HuH-7.5 (cell line): ENCODE data around the gene ATP11A.
A peak's percentile ranks its signal among the peaks of the same experiment; 100 is the strongest.
"Not testable (repeated sequence)": the region's sequence is repeated elsewhere in the genome, so short reads cannot be mapped to it uniquely, and the experiment has no call there.

ENCODE experiments used
- DNase-seq: peaks from one replicate; pipeline ENCODE4 v3.0.0; 2011; ENCODE audit warnings: low spot score

The ATP11A gene

DNA sequence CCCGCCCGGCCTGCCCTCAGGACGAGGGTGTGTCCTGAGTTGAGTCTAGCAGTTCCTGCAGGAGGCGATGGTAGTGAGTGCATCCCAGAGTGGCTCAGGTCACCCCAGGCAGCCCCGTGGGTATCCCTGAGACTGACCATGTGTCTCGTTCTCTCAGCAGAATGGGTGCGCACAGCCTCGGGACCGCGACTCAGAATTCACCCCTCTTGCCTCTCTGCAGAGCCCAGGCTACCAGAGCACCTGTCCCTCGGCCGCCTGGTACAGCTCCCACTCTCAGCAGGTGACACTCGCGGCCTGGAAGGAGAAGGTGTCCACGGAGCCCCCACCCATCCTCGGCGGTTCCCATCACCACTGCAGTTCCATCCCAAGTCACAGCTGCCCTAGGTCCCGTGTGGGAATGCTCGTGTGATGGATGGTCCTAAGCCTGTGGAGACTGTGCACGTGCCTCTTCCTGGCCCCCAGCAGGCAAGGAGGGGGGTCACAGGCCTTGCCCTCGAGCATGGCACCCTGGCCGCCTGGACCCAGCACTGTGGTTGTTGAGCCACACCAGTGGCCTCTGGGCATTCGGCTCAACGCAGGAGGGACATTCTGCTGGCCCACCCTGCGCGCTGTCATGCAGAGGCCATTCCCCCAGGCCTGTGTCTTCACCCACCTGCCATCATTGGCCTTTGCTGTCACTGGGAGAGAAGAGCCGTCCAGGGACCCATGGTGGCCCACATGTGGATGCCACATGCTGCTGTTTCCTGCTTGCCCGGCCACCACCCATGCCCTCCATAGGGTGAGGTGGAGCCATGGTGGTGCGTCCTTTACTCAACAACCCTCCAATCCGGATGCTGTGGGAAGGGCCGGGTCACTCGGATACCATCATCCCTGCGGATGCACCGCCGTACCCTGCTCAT is 192.1 kb downstream of the ATP11A start:
- DNase-seq, result no peak

DNA sequence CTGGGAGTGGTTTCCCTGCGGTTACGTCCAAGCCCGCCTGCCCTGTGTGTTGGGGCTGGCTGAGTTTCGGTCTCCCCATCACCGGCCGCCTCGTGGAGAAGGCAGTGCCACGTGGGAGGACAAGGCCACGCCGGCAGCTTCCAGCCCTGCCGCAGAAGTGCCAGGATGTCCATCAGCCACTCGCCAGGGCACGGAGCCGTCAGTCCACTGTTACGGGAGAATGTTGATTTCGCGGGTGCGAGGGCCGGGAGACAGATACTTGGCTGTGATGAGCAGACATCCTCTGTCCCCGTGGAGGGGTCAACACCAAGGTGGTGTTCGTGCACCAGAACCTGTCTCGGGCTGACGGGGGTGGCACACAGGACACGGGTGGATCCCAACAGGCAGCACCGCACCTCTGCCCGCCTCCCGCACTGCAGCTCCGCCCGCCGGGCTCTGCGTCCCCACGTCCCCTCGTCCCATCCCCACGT is 192.8 kb downstream of the ATP11A start:
- DNase-seq, result no peak

DNA sequence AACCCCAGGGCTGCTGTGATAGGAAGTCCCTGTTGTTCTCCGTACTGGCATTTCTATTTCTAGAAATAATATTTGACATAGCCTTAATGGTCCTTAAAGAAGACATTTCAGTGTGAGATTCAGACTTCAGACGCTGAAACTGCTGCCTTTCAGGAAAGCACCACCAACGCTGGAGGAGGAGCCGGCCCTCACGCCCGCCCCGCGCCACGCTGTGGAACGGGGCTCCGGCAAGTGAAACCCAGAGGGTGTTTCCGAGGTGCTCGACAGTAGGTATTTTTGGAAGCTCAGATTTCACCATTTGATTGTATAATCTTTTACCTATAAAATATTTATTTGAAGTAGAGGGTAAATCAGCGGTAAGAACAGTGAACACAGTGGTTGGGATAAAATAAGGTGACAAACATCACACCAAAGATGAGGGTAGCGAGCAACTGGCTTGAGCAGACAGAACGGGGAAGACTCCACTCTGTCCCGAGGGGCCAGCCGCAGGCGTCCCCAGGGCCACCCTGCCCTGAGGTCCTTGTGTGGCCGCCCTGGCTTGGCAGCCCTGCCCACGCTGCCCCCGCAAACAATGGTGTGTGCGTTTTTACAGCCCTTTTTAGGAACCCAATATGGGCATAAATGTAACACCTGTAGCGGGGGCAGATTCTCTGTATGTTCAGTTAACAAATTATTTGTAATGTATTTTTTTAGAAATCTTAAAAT is 193.6 kb downstream of the ATP11A start:
- DNase-seq, result no peak

DNA sequence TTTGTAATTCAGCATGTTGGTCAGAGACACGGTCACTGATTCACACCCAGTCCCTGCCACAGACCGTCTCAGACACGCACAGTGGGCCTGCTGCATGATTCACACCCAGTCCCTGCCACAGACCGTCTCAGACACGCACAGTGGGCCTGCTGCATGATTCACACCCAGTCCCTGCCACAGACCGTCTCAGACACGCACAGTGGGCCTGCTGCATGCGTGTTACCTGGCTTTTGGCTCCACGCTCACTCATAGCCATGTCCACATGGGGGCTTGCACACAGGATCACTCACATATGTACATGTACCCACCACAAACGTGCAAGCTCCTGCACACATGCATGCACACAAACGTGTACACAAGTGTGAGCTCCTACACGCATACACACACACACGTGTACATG is 194.9 kb downstream of the ATP11A start:
- not testable (repeated sequence) for DNase-seq

DNA sequence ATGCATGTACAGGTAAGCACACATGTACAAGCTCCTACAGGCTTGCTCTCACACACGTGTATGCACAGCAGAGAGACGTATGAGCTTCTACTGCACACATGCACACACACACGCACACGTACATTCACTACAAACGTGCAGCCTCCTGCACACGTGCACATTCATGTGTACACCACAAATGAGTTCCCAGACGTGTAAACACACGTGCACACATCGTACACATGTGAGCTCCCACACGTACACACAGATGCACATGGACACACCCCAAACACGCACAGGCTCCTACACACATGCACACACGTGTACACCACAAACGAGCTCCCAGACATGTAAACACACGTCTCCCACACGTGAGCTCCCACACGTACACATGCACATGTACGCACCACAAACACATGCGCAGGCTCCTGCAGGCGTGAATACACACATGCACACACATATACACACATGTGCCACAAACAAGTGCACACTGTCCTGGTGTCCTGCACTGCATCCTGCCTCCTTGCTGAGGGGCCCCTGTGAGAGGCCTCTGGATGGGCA is 195.5 kb downstream of the ATP11A start:
- DNase-seq, result no peak

DNA sequence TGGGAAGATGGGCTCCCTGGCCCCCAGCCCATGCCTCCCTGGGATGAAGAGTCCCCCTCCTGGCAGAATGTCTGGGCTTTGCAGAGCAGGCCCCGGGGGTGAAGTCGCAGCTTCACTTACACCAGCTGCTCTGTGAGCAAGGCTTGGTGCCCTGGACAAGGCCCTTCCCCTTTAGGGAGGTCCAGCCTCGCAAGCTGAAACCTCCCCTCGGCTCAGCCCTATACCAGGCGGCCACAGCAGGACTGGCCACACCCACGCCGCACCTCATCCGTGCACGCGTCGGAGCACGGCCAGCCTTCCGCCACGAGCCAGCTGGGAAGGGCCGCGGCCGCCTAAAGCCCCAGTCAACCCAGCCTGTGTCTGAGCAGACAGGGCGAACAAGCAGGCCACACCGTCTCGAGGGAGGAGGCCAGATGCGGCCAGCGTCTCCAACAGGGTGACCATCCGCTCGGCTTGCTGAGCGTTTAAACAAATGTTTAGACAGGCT is 196.0 kb downstream of the ATP11A start:
- DNase-seq, result peak; percentile 91

DNA sequence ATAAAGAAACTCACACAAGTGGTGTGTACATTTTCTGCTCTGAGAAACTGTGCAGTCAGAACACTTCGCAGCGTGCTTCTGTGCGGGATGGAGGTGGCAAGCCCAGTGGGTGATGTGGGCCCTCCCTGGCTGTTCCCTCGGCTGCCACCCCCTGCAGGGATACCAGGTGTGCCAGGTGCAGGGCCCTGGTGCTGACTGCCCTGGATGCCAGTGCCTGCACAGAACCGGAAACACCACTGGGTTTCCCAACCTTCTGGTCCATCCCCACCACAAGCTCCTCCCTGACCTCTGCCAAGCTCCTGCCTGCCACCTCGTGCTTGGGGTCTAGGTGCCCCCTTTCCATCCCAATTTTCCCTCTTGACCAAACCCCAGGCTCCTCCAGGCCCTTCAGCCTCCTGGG is 197.3 kb downstream of the ATP11A start:
- no peak for DNase-seq

DNA sequence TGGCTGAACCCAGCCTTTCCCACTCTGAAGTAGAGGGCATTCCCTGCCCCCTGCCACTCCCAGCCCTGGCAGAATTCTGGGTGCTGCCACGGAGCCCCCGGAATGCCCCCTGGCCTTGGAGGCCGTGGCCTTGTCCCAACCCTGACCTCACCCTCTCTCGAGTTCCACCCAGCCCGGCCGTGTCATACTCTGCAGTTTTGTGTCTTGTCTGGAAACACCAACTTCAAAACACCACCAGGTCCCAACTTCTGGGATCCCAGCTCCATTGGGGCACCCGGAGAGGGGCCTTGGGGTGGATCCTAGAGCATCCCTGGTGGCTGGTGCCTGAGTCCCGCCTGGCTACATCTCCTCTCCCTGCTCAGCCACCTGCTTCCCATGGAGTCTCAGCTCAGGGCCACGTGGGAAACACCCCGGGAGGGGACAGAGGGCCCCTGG is 197.7 kb downstream of the ATP11A start:
- no peak for DNase-seq

DNA sequence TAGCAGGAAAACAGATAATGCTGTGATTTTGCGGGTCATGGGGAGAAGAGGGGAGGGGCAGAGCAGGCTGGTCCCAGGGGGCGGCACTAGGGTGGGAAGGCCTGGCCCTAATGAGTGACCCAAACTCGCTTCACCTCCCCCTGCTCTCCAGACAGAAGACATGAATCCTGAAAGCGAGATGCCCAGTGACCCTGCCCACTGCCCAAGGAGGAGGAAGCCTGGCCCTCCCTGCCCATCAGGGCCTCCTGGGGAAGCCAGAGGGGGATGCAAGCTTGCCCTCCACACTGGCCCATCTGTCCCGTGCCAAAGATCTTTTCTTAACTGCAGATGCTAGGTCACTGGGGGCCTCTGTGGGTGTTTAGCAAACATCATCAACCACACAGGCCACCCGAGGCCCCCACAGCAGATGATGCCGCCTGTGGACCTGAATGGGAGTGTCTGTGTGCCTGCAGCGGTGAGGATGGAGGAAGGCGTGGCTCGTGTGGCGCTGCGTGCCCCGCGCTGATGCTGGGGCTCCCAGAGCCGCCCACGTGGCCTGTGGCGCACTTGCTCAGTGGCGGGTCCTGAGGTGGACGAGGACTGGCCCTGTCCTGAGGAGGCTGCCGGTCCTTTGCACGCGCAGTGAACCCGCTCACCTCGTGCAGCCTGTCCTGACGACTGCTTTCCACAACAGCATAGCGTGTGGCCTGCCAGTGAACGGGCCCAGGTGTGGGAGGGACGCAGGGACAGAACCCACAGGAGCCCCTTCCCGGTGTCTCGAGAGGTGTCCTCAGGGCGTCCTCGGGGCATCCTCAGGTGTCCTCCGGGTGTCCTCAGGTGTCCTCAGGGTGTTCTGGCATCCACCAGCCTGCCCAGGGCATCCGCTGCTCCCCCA is 198.6 kb downstream of the ATP11A start:
- no peak for DNase-seq

DNA sequence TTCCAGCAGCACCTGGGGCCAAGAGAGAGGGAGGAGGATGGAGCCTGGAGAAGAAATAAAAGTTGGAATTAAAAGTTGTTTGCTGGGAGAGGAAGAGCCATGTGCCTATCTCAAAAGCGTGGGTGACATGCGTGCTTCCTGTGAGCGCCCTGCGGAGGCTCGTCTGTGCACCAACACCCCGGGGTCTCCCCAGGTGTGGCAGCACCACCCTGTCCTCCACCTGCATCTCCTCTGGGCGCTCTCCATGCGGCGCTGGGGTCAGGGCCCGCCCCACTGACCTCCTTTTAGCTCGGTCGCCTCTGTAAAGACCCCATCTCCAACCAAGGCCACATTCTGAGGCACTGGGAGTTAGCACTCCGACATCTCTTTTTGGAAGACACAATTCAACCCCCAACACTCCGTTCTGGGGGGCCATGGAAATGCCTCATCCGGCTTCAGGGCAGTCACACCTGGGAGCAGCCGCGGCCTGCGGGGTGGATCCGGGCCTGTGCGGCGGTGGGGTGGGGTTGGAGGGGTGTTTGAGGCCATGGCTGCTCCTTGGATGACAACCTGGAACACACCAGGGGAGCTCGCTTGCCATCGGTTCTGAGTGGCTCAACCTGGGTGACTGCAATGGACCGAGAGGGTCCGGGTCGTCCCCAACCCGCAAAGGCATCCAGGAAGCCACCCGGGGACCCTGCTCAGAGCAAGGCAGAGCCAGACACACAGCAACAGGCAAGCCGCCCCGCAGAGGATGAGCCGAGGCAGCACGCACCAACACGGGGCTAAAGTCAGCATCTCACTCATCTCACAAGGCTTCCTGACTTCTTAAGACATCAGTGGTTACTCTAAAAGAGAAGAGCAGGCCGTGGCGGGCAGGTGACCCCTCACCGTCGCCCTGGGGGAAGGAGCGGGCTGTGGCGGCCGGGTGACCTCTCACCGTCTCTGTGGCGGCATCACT is 199.8 kb downstream of the ATP11A start:
- no peak for DNase-seq

DNA sequence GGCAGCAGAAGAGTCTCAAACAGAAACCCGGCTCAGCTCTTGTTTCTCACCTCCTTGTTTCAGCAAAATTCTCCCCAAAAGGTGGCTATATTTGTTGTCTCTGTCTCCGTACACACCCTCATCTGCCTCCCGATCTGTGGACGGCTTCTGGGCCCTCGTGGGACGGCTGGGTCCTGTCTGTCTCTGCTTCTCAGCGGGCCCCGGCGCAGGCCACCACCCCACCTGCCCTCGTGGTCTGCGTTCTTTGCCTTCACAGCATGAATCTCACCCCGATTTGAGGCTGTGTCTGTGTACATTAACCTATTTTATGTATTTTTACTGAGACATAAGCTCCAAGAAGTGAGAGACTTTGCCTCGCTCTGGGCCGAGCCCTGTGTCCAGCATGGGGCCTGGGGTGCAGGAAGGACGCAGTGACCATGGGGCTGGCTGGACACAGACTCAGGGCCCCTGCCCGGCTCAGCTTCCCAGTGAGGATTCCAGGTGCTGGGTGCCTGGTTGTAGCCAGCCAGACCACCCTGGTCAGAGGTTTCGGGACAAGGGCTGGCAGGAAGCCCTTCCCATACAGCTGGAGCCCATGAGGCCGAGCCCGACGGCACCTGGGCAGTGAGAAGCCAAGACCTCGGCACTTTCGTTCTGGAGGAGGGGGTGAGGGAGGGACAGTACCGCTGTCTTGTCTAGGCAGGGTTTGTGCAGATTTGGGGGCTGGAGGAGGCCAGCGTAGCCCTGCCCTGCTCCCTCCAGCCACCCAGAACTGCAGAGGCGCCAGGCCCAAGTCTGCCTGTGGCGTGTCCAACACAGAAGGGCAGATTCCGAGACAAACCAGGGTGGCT is 200.7 kb downstream of the ATP11A start:
- no peak for DNase-seq

DNA sequence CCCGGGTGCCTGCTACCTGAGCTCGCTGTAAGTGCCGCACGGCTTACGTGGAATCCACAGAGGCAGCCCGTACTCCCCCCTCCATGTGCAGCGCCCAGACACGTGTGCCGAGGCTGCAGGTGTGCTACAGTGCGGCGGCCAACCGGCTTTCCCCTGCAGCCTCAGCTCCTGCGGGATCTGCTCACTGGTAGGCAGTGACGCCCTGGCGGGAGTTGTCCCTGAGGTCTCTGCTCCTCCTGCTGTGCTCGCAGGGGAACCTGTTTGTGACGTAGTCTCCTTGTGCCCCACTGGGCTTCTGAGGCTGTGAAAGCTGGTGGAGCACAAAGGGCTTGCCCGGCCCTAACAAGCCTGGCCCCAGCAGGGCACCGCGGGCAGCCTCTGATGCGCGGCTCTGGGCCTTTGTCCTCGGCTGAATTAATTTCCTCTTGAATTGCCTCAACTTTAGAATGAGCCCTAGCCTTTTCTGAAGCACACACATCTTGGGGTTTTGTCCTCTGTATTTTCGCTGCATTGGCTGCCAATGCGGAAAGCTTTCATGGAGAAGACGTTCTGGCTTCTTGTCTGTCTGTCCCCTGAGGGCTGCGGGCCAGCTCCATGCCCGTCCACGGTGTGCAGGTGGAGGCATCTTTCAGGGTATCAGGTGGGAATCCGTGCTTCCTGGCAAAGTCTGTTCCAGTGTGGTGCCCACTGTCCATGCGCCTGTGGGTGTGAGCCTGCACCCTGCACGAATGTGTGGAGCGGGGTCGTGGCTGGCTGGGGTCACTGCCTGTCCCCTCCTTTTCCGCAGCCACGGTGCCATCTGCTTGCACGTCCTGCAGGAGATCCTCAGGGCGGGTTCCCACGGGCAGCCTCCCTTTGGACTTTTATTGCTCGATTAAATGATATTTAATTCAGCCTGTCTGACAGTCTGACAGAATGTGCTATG is 201.9 kb downstream of the ATP11A start:
- DNase-seq, result no peak

DNA sequence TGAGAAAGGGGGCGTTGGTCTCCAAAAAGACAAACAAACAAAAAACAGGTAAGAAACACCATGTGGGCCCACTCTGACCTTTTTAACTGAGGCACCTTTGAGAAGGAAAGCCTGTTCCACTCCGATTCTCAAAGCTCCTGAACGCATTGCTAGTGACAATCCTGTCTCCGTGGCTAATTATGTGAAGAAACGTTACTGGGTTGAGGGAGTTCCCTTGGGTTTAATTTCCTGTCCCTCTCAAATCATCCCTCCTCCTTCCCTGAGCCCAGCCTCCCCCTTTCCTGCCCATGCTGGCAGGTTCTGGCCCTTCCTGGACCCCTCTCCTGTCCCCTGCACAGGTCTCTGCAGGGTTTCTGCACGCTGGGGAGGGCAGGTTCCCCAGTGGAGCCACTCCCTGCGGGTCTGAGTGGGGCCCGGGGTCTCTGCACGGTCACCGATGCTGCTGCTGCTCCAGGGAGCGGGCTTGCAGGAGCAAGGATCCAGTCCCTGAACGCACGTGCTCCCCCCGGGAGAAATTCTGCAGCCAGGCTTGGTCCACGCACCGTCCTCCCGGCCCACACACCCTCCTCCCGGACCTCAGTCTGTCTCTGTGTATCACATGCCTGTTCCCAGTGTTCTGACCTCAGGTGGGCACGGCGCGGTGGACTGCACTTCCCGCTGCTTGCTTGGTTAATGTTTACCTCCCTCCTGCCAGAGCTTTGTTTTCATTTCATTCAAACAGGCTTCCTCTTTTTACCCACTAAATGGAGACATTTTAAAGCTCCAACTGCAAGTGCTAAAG is 202.8 kb downstream of the ATP11A start:
- peak; percentile 85 for DNase-seq

DNA sequence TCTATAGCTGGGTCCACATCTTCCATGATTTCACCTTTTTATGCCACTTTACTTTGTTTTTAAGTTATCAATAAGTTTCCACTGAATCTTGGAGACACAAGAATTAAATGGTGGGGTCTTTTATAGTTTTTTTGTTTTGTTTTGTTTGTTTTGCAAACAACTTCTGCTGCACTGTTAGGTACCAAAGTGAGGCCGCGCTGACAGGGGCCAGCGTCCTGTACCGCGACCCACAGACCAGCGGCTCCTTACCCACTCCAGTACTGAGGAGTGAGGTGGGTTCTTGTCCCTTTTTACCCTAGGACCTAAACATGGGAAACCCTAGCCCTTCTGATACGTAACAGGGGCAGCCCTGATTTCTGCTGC is 203.3 kb downstream of the ATP11A start:
- DNase-seq, result no peak

DNA sequence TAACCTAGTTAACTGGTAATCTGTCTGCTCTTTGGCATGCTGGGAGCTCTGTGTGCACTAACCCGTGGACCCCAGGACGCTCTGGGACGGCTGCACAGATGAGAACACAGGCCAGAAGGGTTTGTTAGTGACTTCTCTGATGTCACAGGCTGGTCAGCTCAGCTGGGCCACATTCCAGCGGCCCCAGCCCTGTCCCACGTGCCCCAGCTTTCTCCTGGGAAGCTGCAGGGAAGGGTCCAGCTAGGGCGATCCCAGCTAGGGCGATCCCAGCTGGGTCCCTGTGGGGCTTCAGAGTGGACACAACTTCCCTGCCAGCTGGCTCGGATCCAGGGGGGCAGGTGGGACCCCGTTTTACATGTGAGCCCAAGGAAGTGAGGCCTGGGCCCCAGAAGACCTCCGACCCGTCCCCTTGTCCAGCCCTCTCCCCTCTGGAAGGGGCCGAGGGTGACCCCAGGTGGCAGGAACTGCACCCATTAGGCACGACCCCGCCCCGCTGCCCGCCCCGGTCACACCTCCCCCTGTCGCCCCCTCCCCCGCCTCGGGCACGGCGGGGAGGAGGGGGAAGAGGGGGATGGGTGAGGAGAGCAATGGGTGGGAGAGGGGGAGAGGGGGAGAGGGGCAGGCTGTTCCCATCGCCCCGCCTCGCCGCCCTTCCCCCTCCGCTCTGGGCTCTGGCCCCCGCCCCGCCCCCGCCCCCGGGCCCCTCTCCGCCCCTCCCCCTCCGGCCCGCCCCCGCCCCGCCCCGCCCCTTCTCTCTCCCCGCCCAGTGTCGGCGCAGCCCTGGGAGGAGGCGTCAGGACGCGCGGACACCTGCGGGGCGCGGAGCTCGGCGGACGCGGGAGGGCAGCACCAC is 204.0 kb downstream of the ATP11A start:
- peak; percentile 84 for DNase-seq

DNA sequence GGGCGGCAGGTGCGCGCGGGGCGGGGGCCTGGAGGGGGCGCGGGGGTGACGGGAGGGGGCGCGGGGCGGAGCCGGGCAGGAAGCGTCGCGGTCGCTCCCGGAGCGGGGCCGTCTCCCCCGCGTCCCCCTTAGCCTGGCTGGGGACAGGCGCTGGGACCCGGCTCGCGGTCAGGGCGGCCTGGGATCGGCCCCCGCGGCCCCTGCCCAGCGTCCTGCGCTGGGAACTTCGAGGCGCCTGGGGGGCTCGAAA is 204.5 kb downstream of the ATP11A start:
- no peak for DNase-seq
